Neural crest cell (in vitro differentiated cells): ENCODE measurements around the gene FANCG. TPM values are rescaled to one million over a fixed set of nuclear protein-coding genes. Genes with fewer than 3 reads are reported as not detected.

Source experiments
- DNase-seq: peaks from one replicate; pipeline ENCODE4 v3.0.0; 2021; ENCODE audit warnings: low read depth, mixed read lengths, low spot score
- H3K27ac Mint-ChIP-seq: one replicate; pipeline ENCODE4 v1.8.0; 2021; ENCODE audit warnings: mild to moderate bottlenecking, mixed read lengths; ENCODE audit not compliant: unreplicated experiment
- H3K27me3 Mint-ChIP-seq: 2 replicates; pipeline ENCODE4 v1.8.0; 2021; ENCODE audit warnings: low read depth, mild to moderate bottlenecking, mixed read lengths
- H3K36me3 Mint-ChIP-seq: 2 replicates; pipeline ENCODE4 v1.8.0; 2021; ENCODE audit warnings: low read depth, mild to moderate bottlenecking, mixed read lengths
- H3K4me1 Mint-ChIP-seq: 2 replicates; pipeline ENCODE4 v1.8.0; 2021; ENCODE audit warnings: mixed read lengths
- H3K4me3 Mint-ChIP-seq: one replicate; pipeline ENCODE4 v1.8.0; 2021; ENCODE audit warnings: mild to moderate bottlenecking, mixed read lengths
- H3K9me3 Mint-ChIP-seq: 2 replicates; pipeline ENCODE4 v1.8.0; 2021; ENCODE audit warnings: mixed read lengths
- total RNA-seq: library from RNA; stranded (reverse); gene quantifications from 2 replicates; pipeline ENCODE4 v1.2.1, GENCODE V29; 2021
- TF ChIP-seq, protein P1 (sequence below): fragments of 200-600 bp; sonication (generic); conservative IDR thresholded peaks from 2 replicates; pipeline ENCODE4 v1.5.0; 2021; ENCODE audit warnings: antibody characterized with exemption, mild to moderate bottlenecking

Gene FANCG
- total RNA-seq, 1 donor from 2014 or later, result 126 TPM

DNA sequence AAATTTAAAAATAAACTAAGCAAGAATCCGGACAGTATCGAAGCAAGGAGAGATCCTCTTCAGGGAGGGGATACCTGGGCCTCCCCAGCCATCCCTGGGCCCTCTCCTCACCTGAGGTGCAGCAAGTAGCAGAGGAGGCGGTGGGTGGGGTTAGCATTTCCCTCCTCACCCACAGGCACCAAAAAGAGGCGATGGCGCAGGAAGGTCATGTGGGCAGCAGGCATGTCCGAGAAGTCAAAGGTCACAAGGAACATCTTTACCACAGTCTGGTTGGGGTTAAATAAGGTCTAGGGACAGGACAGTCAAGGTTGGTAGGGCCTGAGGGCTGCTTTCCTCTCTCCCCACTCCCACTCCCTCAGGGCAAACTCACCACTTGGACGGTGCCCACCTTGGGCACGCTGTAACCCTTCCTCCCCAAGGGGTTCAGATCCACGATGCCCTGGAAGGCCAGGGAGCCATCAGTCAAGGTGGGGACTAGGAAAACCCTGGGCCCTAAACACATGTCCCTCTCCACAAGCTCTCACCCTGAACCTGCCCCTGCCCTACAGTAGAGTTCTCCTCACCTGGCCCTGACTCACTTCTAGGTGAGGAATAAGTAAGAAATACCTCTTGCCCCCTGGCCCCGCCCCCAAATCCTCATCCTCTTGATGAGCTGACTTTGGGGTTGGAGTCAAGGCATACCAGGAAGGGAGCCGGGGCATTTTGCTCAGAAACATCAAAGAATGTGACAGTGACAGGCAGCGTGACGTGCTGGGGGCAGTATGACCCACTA is 26.0 kb upstream of the FANCG start:
- Mint-ChIP-seq H3K4me3 (peak overlapping the region; percentile 55), H3K27me3 (no peaks in the 10 kb centered on the region), H3K4me1 (peaks cover 41% of the 10 kb centered on the region), H3K36me3 (peaks cover 5% of the 10 kb centered on the region), H3K9me3 (no peaks in the 10 kb centered on the region), H3K27ac (no peak overlapping the region)
- TF ChIP-seq, protein P1, sequence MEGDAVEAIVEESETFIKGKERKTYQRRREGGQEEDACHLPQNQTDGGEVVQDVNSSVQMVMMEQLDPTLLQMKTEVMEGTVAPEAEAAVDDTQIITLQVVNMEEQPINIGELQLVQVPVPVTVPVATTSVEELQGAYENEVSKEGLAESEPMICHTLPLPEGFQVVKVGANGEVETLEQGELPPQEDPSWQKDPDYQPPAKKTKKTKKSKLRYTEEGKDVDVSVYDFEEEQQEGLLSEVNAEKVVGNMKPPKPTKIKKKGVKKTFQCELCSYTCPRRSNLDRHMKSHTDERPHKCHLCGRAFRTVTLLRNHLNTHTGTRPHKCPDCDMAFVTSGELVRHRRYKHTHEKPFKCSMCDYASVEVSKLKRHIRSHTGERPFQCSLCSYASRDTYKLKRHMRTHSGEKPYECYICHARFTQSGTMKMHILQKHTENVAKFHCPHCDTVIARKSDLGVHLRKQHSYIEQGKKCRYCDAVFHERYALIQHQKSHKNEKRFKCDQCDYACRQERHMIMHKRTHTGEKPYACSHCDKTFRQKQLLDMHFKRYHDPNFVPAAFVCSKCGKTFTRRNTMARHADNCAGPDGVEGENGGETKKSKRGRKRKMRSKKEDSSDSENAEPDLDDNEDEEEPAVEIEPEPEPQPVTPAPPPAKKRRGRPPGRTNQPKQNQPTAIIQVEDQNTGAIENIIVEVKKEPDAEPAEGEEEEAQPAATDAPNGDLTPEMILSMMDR, result no peak
- DNase-seq, result no peak

DNA sequence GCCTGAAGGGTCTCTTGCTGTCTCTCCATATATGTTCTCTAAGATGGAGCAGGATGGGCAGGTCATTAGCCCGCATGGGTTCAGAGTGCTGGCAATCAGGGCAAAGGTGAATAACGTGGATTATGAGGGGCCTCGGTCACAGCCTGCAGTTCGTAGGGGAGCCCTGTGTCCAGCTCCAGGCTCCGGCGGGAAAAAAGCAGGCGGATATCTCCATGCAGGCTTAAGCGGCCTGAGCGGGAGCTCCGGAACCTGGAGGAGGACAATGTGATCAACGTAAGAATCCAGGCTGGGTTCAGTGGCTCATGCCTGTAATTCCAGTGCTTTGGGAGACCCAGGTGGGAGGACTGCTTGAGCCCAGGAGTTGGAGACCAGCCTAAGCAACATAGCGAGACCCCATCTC is 25.4 kb upstream of the FANCG start:
- Mint-ChIP-seq H3K4me1 (peaks cover 38% of the 10 kb centered on the region), H3K9me3 (no peaks in the 10 kb centered on the region), H3K27ac (peak overlapping the region; percentile 45), H3K4me3 (peak overlapping the region; percentile 62), H3K27me3 (no peaks in the 10 kb centered on the region), H3K36me3 (peaks cover 5% of the 10 kb centered on the region)
- TF ChIP-seq, protein P1, result no peak
- no peak for DNase-seq

DNA sequence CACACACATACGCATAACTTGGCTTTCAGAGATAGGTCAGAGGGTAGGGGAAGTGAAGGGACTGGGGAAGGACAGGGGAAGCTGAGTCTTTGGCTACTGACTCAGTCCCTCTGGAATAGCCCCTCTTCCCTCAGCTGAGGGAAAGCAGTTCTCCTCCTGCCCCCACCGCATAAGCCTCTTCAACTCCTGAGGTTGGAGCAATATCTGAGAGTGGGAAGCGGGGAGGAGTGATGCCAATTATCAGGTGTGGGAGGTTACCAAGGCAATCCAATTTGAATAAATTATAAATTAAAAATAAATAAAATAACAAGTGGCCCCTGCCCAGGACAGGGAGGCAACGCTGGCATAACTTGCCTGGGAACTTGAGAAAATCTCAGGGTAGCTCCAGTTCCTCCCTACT is 24.8 kb upstream of the FANCG start:
- H3K27ac Mint-ChIP-seq, result peak overlapping the region; percentile 86
- TF ChIP-seq, protein P1, result no peak
- H3K4me1 Mint-ChIP-seq, result peaks cover 34% of the 10 kb centered on the region
- H3K36me3 Mint-ChIP-seq, result peaks cover 5% of the 10 kb centered on the region
- H3K27me3 Mint-ChIP-seq, result no peaks in the 10 kb centered on the region
- no peak for DNase-seq
- no peaks in the 10 kb centered on the region for H3K9me3 Mint-ChIP-seq
- no peak overlapping the region for H3K4me3 Mint-ChIP-seq

DNA sequence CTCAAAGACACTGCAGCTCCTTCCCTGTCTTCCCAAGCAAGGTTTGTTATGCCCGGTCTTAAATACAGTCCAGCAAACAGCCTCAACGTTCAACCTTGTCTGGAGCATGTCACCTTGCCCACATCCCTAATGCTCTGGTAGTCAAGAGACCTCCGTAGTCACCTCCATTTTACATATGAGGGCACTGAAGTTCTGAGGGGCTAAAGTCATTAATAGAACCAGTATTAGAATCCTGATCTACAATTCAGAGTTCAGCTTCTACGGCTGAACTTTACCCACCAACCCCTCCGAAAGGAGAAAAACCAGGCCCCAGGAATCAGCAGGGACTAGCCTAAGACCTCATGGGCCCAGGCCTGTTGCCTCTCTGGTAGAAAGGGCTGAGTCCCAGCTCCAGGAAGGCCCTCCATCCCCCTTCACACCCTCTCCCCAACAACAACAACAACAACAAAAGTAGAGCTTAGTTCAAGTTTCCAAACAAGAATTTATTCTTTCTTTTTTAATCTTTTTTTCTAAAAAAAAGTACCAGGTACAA is 24.0 kb upstream of the FANCG start:
- TF ChIP-seq, protein P1, result no peak
- peaks cover 32% of the 10 kb centered on the region for H3K4me1 Mint-ChIP-seq
- DNase-seq, result no peak
- H3K27me3 Mint-ChIP-seq, result no peaks in the 10 kb centered on the region
- peak overlapping the region; percentile 99 for H3K27ac Mint-ChIP-seq
- H3K4me3 Mint-ChIP-seq, result peak overlapping the region; percentile 93
- H3K36me3 Mint-ChIP-seq, result peaks cover 5% of the 10 kb centered on the region
- H3K9me3 Mint-ChIP-seq, result no peaks in the 10 kb centered on the region

DNA sequence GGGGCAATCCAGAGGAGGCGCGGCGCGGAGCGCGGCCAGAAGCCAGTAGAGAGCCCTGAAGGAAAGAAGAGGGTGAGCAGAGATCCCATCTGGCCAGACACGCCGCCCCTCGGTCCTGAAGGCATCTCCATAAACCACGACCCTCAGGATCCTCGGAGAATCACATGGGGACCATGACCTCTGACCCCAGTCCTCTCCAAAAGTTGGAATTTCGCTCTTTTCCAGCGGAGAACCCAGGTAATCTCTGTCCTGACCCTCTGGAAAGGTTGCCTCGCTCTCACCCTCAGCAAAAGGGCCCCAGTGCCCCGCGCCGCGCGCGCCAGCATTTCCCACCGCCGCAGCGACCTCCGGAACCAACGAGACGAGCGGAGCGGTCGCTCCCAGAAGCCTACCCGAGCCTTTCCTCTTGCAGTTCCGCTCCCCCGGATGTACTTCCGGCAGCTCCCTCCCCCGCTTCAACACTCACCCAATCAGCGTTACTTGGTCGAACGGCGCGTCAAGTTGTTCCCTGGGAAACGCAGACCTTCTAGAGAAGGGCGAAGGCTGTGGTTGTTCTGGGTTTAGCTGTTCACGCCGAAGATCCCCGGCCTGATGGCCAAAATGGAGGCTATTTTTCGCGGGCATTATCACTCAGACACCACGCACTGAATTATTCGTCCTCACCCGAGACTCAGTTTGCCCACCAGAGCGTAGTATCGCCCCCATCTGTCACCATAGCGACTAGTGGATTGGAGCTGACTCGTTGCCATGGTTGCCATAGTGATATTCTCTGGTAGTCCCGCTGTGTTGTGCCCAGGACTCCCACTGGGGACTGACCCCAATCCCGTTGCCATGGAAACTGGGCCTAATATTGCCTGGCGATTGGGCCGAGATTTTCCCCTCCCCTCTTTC is 23.3 kb upstream of the FANCG start, which contains the start of gene STOML2:
Gene STOML2, minus strand, starts transcription at position 363 of the 891 bp plus-strand sequence. Its CDS starts 37 bp downstream, at position 326.
- H3K27ac Mint-ChIP-seq, result peak within 1 kb of the TSS; percentile 99
- peaks cover 32% of the 10 kb centered on the region for H3K4me1 Mint-ChIP-seq
- no peaks in the 10 kb centered on the region for H3K9me3 Mint-ChIP-seq
- DNase-seq, result peak; percentile 84
- H3K36me3 Mint-ChIP-seq, result peaks cover 5% of the 10 kb centered on the region
- H3K4me3 Mint-ChIP-seq, result peak within 1 kb of the TSS; percentile 93
- no peaks in the 10 kb centered on the region for H3K27me3 Mint-ChIP-seq
- TF ChIP-seq, protein P1, result peak; percentile 21
